Chondrocyte (in vitro differentiated cells): Measurements from ENCODE around the gene NRIP2. TPM values are rescaled to one million over a fixed set of nuclear protein-coding genes. Genes with fewer than 3 reads are reported as not detected.
"Not testable (repeated sequence)": the region's sequence is repeated elsewhere in the genome, so short reads cannot be mapped to it uniquely, and the experiment has no call there.

ENCODE experiments used
- DNase-seq: peaks from one replicate; pipeline ENCODE4 v3.0.0; 2021; ENCODE audit warnings: mixed read lengths, low spot score
- H3K27ac Mint-ChIP-seq: one replicate; pipeline ENCODE4 v1.8.0; 2021; ENCODE audit warnings: mild to moderate bottlenecking, moderate library complexity, mixed read lengths; ENCODE audit not compliant: unreplicated experiment
- H3K27me3 Mint-ChIP-seq: 2 replicates; pipeline ENCODE4 v1.8.0; 2021; ENCODE audit warnings: low read depth, mixed read lengths
- H3K36me3 Mint-ChIP-seq: 2 replicates; pipeline ENCODE4 v1.8.0; 2021; ENCODE audit warnings: low read depth, mixed read lengths
- H3K4me1 Mint-ChIP-seq: 2 replicates; pipeline ENCODE4 v1.8.0; 2021; ENCODE audit warnings: low read depth, mild to moderate bottlenecking, mixed read lengths
- H3K4me3 Mint-ChIP-seq: one replicate; pipeline ENCODE4 v1.8.0; 2021; ENCODE audit warnings: mild to moderate bottlenecking, moderate library complexity, mixed read lengths; ENCODE audit not compliant: unreplicated experiment
- H3K9me3 Mint-ChIP-seq: 2 replicates; pipeline ENCODE4 v1.8.0; 2021; ENCODE audit warnings: low read depth, mixed read lengths
- CTCF ChIP-seq: fragments of 200-600 bp; sonication (generic); IDR thresholded peaks from 2 replicates; pipeline ENCODE4 v1.5.0; 2021; ENCODE audit warnings: antibody characterized with exemption, mild to moderate bottlenecking, moderate library complexity
- total RNA-seq: library from RNA; stranded (reverse); gene quantifications from 3 replicates; pipeline ENCODE4 v1.2.1, GENCODE V29; 2021

NRIP2 gene
- total RNA-seq, 1 donor from 2014 or later = 0.25 TPM

- Mint-ChIP-seq H3K9me3 (no peaks in the 10 kb centered on the region), H3K27ac (peak overlapping the region; percentile 68), H3K36me3 (no peaks in the 10 kb centered on the region), H3K4me1 (peaks cover 21% of the 10 kb centered on the region), H3K27me3 (no peaks in the 10 kb centered on the region), H3K4me3 (peak overlapping the region; percentile 75)
- TF ChIP-seq CTCF = no peak
- DNase-seq = peak; percentile 85
Observed at GRCh38 chr12:2876431-2877046, 41.7 kb upstream of the NRIP2 start.

GRCh38 chr12:2868986-2869632 is 34.3 kb upstream of the NRIP2 start:
- not testable (repeated sequence) for H3K4me1 Mint-ChIP-seq, H3K4me3 Mint-ChIP-seq, H3K9me3 Mint-ChIP-seq, H3K27me3 Mint-ChIP-seq, H3K36me3 Mint-ChIP-seq, DNase-seq
- H3K27ac Mint-ChIP-seq = peak overlapping the region; percentile 18

GRCh38 chr12:2864198-2864597 is 29.4 kb upstream of the NRIP2 start:
- TF ChIP-seq CTCF = no peak
- no peaks in the 10 kb centered on the region for H3K27me3 Mint-ChIP-seq
- H3K4me3 Mint-ChIP-seq = no peak overlapping the region
- DNase-seq = no peak
- peaks cover 2% of the 10 kb centered on the region for H3K36me3 Mint-ChIP-seq
- H3K4me1 Mint-ChIP-seq = peaks cover 7% of the 10 kb centered on the region
- no peak overlapping the region for H3K27ac Mint-ChIP-seq
- no peaks in the 10 kb centered on the region for H3K9me3 Mint-ChIP-seq

- H3K27me3 Mint-ChIP-seq, DNase-seq, H3K4me1 Mint-ChIP-seq, H3K9me3 Mint-ChIP-seq, H3K4me3 Mint-ChIP-seq, H3K36me3 Mint-ChIP-seq, H3K27ac Mint-ChIP-seq: not testable (repeated sequence)
Observed at GRCh38 chr12:2863402-2863801, 28.6 kb upstream of the NRIP2 start.

GRCh38 chr12:2862876-2863275 is 28.0 kb upstream of the NRIP2 start:
- Mint-ChIP-seq H3K27me3 (no peaks in the 10 kb centered on the region), H3K9me3 (no peaks in the 10 kb centered on the region), H3K4me3 (no peak overlapping the region), H3K4me1 (no peaks in the 10 kb centered on the region), H3K27ac (no peak overlapping the region), H3K36me3 (peaks cover 4% of the 10 kb centered on the region)
- no peak for TF ChIP-seq CTCF
- no peak for DNase-seq

- TF ChIP-seq CTCF = no peak
- no peak for DNase-seq
- Mint-ChIP-seq H3K4me1 (peaks cover 3% of the 10 kb centered on the region), H3K9me3 (no peaks in the 10 kb centered on the region), H3K27me3 (no peaks in the 10 kb centered on the region), H3K4me3 (no peak overlapping the region), H3K27ac (no peak overlapping the region), H3K36me3 (peaks cover 2% of the 10 kb centered on the region)
Observed at GRCh38 chr12:2860170-2860569, 25.3 kb upstream of the NRIP2 start.
